Motor neuron (in vitro differentiated cells): ENCODE data around the gene ACTR8. TPM values are rescaled to one million over a fixed set of nuclear protein-coding genes. Genes with fewer than 3 reads are reported as not detected.
"Not testable (repeated sequence)": the region's sequence is repeated elsewhere in the genome, so short reads cannot be mapped to it uniquely, and the experiment has no call there.

ENCODE experiments used
- ATAC-seq, 8 experiments: fragments of 200-7000 bp; cut with Tn5 transposase; replicated peaks in 6 of 8; 2 replicates each; pipeline ENCODE4 v1.8.0; 2021; ENCODE audit warnings: mild to moderate bottlenecking in 8 of 8, moderate library complexity in 8 of 8
- H3K27ac ChIP-seq, 2 donors: fragments of 250-450 bp; sonication (Bioruptor Pico); 2 replicates each; pipeline ENCODE4 v1.9.0; 2021; ENCODE audit warnings: antibody characterized with exemption in 2 of 2, mild to moderate bottlenecking in 2 of 2, moderate library complexity in 1 of 2
- H3K4me1 ChIP-seq, 2 donors: fragments of 250-450 bp; sonication (Bioruptor Pico); replicated peaks in 1 of 2; 2 replicates each; pipeline ENCODE4 v1.6.1; 2021; ENCODE audit warnings: antibody characterized with exemption in 2 of 2, mild to moderate bottlenecking in 2 of 2, moderate library complexity in 1 of 2
- H3K4me3 ChIP-seq, 5 donors: fragments of 250-450 bp; sonication (Bioruptor Pico); 2 replicates each; pipeline ENCODE4 v1.9.0; 2021; ENCODE audit warnings: antibody characterized with exemption in 5 of 5, mild to moderate bottlenecking in 5 of 5, moderate library complexity in 4 of 5
- WGBS, 10 experiments: fragments of 450-650 bp; shearing (Covaris generic); methylation state at CpG; one replicate each; pipeline ENCODE4 v1.0.0; 2022; 5-methylcytosine and 5-hydroxymethylcytosine counted together
- in situ Hi-C, 9 experiments: fragments of 400-800 bp; cut with MboI; loops; one replicate each; pipeline ENCODE4 v1.15.0; 2021; ENCODE audit warnings: low sequenced_read_pairs in 9 of 9, low pct_unique_long_range_greater_than_20kb in 2 of 9; ENCODE audit not compliant: unreplicated experiment in 9 of 9
- total RNA-seq, 8 experiments: library from RNA; unstranded; fragments of 300-600 nt; gene quantifications; 2 replicates each; pipeline versions ENCODE4 v1.2.3 to v1.2.4, GENCODE V29; 2022

The ACTR8 gene
- 10 to 100 TPM; 26.2 to 50.9 (median 32.5) TPM for total RNA-seq

- H3K27ac ChIP-seq = peak within 1 kb of the TSS; percentile 92 to 94
- WGBS, 10 experiments = 0 to 33% (median 3%) methylated on average over 1 to 10 of the region's 65 CpGs; no CpG with 5 or more reads in 5 of the 10 experiments
- H3K4me3 ChIP-seq = peak within 1 kb of the TSS; percentile 62 to 96 (median 88)
- in situ Hi-C loops = no loop called here
- peak; percentile 84 to 94 (median 92) for ATAC-seq
- peaks cover 7 to 9% of the 10 kb centered on the region in 2 donors for H3K4me1 ChIP-seq
Measured at GRCh38 chr3:53881691-53882593, at the start of gene ACTR8. ACTR8 (minus strand) TSS chr3:53882152; CDS start chr3:53882101, 51 bp downstream.

GRCh38 chr3:53927208-53927872 is 45.4 kb upstream of the ACTR8 start:
- H3K4me1 ChIP-seq, ATAC-seq: not testable (repeated sequence)
- peak overlapping the region in 4 of 5 donors; percentile 6 to 27 (median 22) for H3K4me3 ChIP-seq
- H3K27ac ChIP-seq = peak overlapping the region in 1 of 2 donors; percentile 22
- in situ Hi-C loops = loop anchor here in 1 of 9 experiments (25.0 kb wide), 2 partner anchors 185 to 485 kb away; partner anchors contain the start of gene CACNA2D3
- 63 to 100% (median 80%) methylated on average over 1 to 4 of the region's 30 CpGs; no CpG with 5 or more reads in 5 of the 10 experiments for WGBS, 10 experiments

GRCh38 chr3:53921296-53921695 is 39.3 kb upstream of the ACTR8 start:
- Histone ChIP-seq H3K4me1 (no peaks in the 10 kb centered on the region), H3K27ac (no peak overlapping the region), H3K4me3 (no peak overlapping the region)
- ATAC-seq = peak in 3 of 8 experiments; percentile 41 to 87 (median 77)
- 0 to 100% (median 68%) methylated on average over 1 of the region's 1 CpG for WGBS, 10 experiments
- in situ Hi-C loops = no loop called here

- no peak overlapping the region for H3K27ac ChIP-seq
- in situ Hi-C loops = no loop called here
- 0 to 100% (median 79%) methylated on average over 1 to 2 of the region's 2 CpGs for WGBS, 10 experiments
Measured at GRCh38 chr3:53919741-53920140, 37.8 kb upstream of the ACTR8 start.

GRCh38 chr3:53913401-53913800 is 31.4 kb upstream of the ACTR8 start:
- H3K4me3 ChIP-seq = no peak overlapping the region
- WGBS, 10 experiments = 75 to 100% (median 90%) methylated on average over 1 to 5 of the region's 8 CpGs; no CpG with 5 or more reads in 3 of the 10 experiments
- in situ Hi-C loops = no loop called here

More at GRCh38 chr3:53919741-53920140, 37.8 kb upstream of the ACTR8 start:
- Histone ChIP-seq H3K4me1 (no peaks in the 10 kb centered on the region), H3K4me3 (no peak overlapping the region)
- no peak for ATAC-seq

GRCh38 chr3:53902711-53903110 is 20.8 kb upstream of the ACTR8 start:
- H3K27ac ChIP-seq = no peak overlapping the region
- in situ Hi-C loops = no loop called here
- 26 to 100% (median 77%) methylated on average over 1 to 5 of the region's 5 CpGs; no CpG with 5 or more reads in 1 of the 10 experiments for WGBS, 10 experiments
- H3K4me3 ChIP-seq = no peak overlapping the region
- no peaks in the 10 kb centered on the region for H3K4me1 ChIP-seq
- no peak for ATAC-seq

More at GRCh38 chr3:53913401-53913800, 31.4 kb upstream of the ACTR8 start:
- no peak for ATAC-seq
- H3K27ac ChIP-seq = no peak overlapping the region
- H3K4me1 ChIP-seq = no peaks in the 10 kb centered on the region

GRCh38 chr3:53902067-53902466 is 20.1 kb upstream of the ACTR8 start:
- WGBS, 10 experiments = 0 to 100% (median 67%) methylated on average over 1 of the region's 1 CpG; no CpG with 5 or more reads in 5 of the 10 experiments
- ATAC-seq = no peak
- no peak overlapping the region for H3K4me3 ChIP-seq
- H3K27ac ChIP-seq = no peak overlapping the region
- in situ Hi-C loops = no loop called here
- no peaks in the 10 kb centered on the region for H3K4me1 ChIP-seq

GRCh38 chr3:53900666-53901331 is 18.8 kb upstream of the ACTR8 start:
- in situ Hi-C loops = no loop called here
- no peak overlapping the region for H3K4me3 ChIP-seq
- WGBS, 10 experiments = 19 to 73% (median 47%) methylated on average over 1 to 2 of the region's 2 CpGs; no CpG with 5 or more reads in 3 of the 10 experiments
- ATAC-seq = no peak
- no peaks in the 10 kb centered on the region for H3K4me1 ChIP-seq
- no peak overlapping the region for H3K27ac ChIP-seq

- no peak overlapping the region for H3K27ac ChIP-seq
- 0 to 100% (median 67%) methylated on average over 1 to 2 of the region's 2 CpGs; no CpG with 5 or more reads in 1 of the 10 experiments for WGBS, 10 experiments
- H3K4me1 ChIP-seq = no peaks in the 10 kb centered on the region
- no peak overlapping the region for H3K4me3 ChIP-seq
- no peak for ATAC-seq
- in situ Hi-C loops = no loop called here
Measured at GRCh38 chr3:53899750-53900149, 17.8 kb upstream of the ACTR8 start.

GRCh38 chr3:53892286-53892637 is 10.3 kb upstream of the ACTR8 start:
- 0 to 86% (median 53%) methylated on average over 1 to 4 of the region's 4 CpGs; no CpG with 5 or more reads in 1 of the 10 experiments for WGBS, 10 experiments
- Histone ChIP-seq H3K4me3 (peak overlapping the region; percentile 29 to 89 (median 76)), H3K4me1 (peaks cover 15% of the 10 kb centered on the region in 2 donors), H3K27ac (peak overlapping the region; percentile 86 to 93)
- in situ Hi-C loops = no loop called here
- no peak for ATAC-seq

GRCh38 chr3:53891497-53892285 is 9.7 kb upstream of the ACTR8 start, which contains the start of gene SELENOK:
SELENOK (minus strand) TSS chr3:53891859.
- ATAC-seq = peak; percentile 91 to 97 (median 96)
- in situ Hi-C loops = no loop called here
- 0 to 5% (median 0%) methylated on average over 1 to 43 of the region's 73 CpGs for WGBS, 10 experiments
- Histone ChIP-seq H3K4me3 (peak within 1 kb of the TSS; percentile 55 to 89 (median 76)), H3K27ac (peak within 1 kb of the TSS; percentile 86 to 93), H3K4me1 (peaks cover 15% of the 10 kb centered on the region in 2 donors)
